Prostate gland (tissue), 2 donors: ENCODE measurements around the gene DNMT1.

ENCODE experiments used
- CTCF ChIP-seq, 4 experiments: fragments of 200-600 bp in 2 of 4; fragments of 450-650 bp in 2 of 4; sonication (generic) in 2 of 4; IDR thresholded peaks; 1 replicate in 3 of 4; 2 replicates in 1 of 4; pipeline ENCODE4 v1.5.1; 2016 to 2019; ENCODE audit warnings: antibody characterized with exemption in 4 of 4, mild to moderate bottlenecking in 2 of 4, moderate library complexity in 2 of 4
- POLR2A ChIP-seq: fragments of 450-650 bp; IDR thresholded peaks from one replicate; pipeline ENCODE4 v1.6.1; 2016; ENCODE audit warnings: antibody characterized with exemption, mild to moderate bottlenecking
- POLR2AphosphoS5 ChIP-seq: sonication (generic); formaldehyde crosslinking; IDR thresholded peaks from one replicate; pipeline ENCODE4 v1.6.1; 2017; ENCODE audit warnings: antibody characterized with exemption

- TF ChIP-seq POLR2A, result no peak
- TF ChIP-seq CTCF (IDR thresholded peaks at IDR 0.05), result no peak
- TF ChIP-seq POLR2AphosphoS5, result no peak
These were observed 10.8 kb downstream of the DNMT1 start for GRCh38 chr19:10183926-10184325.
